NCI-H748 (cell line): ENCODE data around the gene CLIC6.

Experiments
- DNase-seq: peaks from one replicate; lab custom pipeline; 2025; ENCODE audit not compliant: unreplicated experiment; lab: John Stamatoyannopoulos, UW

The CLIC6 gene

GRCh38 chr21:34724131-34724856 is 55.5 kb downstream of the CLIC6 start:
- DNase-seq = peak; percentile 29

- DNase-seq = no peak
Measured at GRCh38 chr21:34724857-34725195, 56.0 kb downstream of the CLIC6 start.

- DNase-seq = no peak
Measured at GRCh38 chr21:34726627-34727337, 58.0 kb downstream of the CLIC6 start.

GRCh38 chr21:34728479-34728878 is 59.7 kb downstream of the CLIC6 start:
- peak; percentile 81 for DNase-seq

- DNase-seq = no peak
Measured at GRCh38 chr21:34730194-34730593, 61.4 kb downstream of the CLIC6 start.

- DNase-seq = no peak
Measured at GRCh38 chr21:34730756-34731445, 62.1 kb downstream of the CLIC6 start.

GRCh38 chr21:34732388-34732821 is 63.6 kb downstream of the CLIC6 start:
- no peak for DNase-seq

GRCh38 chr21:34733852-34734251 is 65.1 kb downstream of the CLIC6 start:
- no peak for DNase-seq

GRCh38 chr21:34734696-34735095 is 65.9 kb downstream of the CLIC6 start:
- DNase-seq = no peak

- no peak for DNase-seq
Measured at GRCh38 chr21:34736116-34736874, 67.5 kb downstream of the CLIC6 start.

GRCh38 chr21:34737115-34737514 is 68.3 kb downstream of the CLIC6 start:
- no peak for DNase-seq

GRCh38 chr21:34740198-34740597 is 71.4 kb downstream of the CLIC6 start:
- no peak for DNase-seq

GRCh38 chr21:34743285-34743684 is 74.5 kb downstream of the CLIC6 start:
- no peak for DNase-seq

GRCh38 chr21:34743831-34744230 is 75.0 kb downstream of the CLIC6 start:
- no peak for DNase-seq

- DNase-seq = no peak
Measured at GRCh38 chr21:34744801-34745200, 76.0 kb downstream of the CLIC6 start.

- DNase-seq = peak; percentile 82
Measured at GRCh38 chr21:34745557-34746255, 76.9 kb downstream of the CLIC6 start.

GRCh38 chr21:34748862-34749261 is 80.1 kb downstream of the CLIC6 start:
- DNase-seq = no peak

- DNase-seq = no peak
Measured at GRCh38 chr21:34754690-34755647, 86.2 kb downstream of the CLIC6 start.

- DNase-seq = no peak
Measured at GRCh38 chr21:34761758-34762330, 93.0 kb downstream of the CLIC6 start.
